ENCODE measurements around the gene SVBP. TPM values are rescaled to one million over a fixed set of nuclear protein-coding genes. Genes with fewer than 3 reads are reported as not detected.
"Not testable (repeated sequence)": the region's sequence is repeated elsewhere in the genome, so short reads cannot be mapped to it uniquely, and the experiment has no call there.

Gene SVBP
- total RNA-seq, 3 donors from 2014 or later (not counting 1 experiment from before 2014, with no cell fraction given): 13.8 to 16.1 (median 15.2) TPM

DNA sequence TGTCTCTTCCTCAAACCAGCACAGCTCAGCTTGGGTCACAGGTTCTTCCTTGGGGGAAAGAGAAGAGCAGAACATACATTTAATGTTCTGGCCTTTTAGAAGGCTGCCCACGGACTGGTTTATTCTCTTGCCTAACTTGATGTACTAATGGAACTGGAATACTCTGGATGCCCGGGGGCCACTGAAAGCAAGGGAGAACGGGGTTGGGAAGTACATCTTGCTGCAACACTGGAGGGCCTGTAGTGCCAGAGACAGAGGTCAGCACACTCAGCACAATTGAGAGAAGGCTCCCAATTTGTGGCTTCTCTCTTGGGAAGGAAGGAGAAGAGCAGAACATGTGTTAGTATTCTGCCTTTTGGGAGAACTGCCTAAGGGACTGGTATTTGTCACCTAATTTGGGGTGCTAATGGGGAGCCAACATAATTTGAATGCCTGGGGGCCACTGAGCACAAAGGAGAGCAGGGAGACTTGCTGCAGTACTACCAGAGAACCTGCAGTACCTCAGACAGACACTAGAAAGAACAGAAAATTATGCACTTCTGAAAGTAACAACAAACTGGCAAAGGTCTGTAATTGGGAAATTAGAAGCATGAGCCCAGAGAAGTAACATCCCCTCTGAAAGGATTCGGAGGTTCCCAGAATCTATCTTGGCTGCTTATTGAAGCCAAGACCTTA lies 43.3 kb upstream of the SVBP start:
- intact Hi-C loops (cut with micrococcal nuclease): no loop called here
- Mint-ChIP-seq H3K4me1 (no peaks in the 10 kb centered on the region), H3K4me3 (no peak overlapping the region), H3K36me3 (peaks cover 12% of the 10 kb centered on the region), H3K9me3 (peaks cover 3 to 8% of the 10 kb centered on the region in 2 donors), H3K27ac (no peak overlapping the region), H3K27me3 (ENCODE audit: low read depth in 2 of 2) (peaks cover 21 to 30% of the 10 kb centered on the region in 2 donors)
- TF ChIP-seq, protein P1, sequence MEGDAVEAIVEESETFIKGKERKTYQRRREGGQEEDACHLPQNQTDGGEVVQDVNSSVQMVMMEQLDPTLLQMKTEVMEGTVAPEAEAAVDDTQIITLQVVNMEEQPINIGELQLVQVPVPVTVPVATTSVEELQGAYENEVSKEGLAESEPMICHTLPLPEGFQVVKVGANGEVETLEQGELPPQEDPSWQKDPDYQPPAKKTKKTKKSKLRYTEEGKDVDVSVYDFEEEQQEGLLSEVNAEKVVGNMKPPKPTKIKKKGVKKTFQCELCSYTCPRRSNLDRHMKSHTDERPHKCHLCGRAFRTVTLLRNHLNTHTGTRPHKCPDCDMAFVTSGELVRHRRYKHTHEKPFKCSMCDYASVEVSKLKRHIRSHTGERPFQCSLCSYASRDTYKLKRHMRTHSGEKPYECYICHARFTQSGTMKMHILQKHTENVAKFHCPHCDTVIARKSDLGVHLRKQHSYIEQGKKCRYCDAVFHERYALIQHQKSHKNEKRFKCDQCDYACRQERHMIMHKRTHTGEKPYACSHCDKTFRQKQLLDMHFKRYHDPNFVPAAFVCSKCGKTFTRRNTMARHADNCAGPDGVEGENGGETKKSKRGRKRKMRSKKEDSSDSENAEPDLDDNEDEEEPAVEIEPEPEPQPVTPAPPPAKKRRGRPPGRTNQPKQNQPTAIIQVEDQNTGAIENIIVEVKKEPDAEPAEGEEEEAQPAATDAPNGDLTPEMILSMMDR (IDR thresholded peaks at IDR 0.05): no peak
- WGBS (ENCODE audit: insufficient coverage): 92% methylated on average over 4 of the region's 4 CpGs
- Histone ChIP-seq H3K4me3 (ENCODE audit: low read length) (no peak overlapping the region), H3K4me1 (ENCODE audit: control insufficient read depth, insufficient read depth, low read length) (no peaks in the 10 kb centered on the region), H3K27ac (ENCODE audit: low read length) (no peak overlapping the region), H3K27me3 (ENCODE audit: control insufficient read depth, insufficient read depth, low read length) (peaks cover 2% of the 10 kb centered on the region), H3K36me3 (ENCODE audit: control insufficient read depth, insufficient read depth, low read length) (no peaks in the 10 kb centered on the region), H3K9me3 (ENCODE audit: control insufficient read depth, insufficient read depth, low read length) (peaks cover 9% of the 10 kb centered on the region)
- DNase-seq: no peak
- ATAC-seq: no peak

DNA sequence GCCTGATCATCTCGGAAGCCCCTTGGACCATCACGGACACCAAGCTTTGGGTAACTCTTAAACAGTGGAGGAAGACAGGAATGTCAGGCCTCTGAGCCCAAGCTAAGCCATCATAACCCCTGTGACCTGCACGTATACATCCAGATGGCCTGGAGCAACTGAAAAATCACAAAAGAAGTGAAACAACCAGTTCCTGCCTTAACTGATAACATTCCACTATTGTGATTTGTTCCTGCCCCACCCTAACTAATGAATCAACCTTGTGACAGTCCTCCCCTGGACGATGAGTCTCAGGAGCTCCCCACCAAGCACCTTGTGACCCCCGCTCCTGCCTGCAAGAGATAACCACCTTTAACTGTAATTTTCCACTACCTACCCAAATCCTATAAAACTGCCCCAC lies 42.2 kb upstream of the SVBP start:
- H3K27ac Mint-ChIP-seq; H3K36me3 ChIP-seq (ENCODE audit: control insufficient read depth, insufficient read depth, low read length); H3K4me1 Mint-ChIP-seq; H3K9me3 Mint-ChIP-seq; H3K27me3 ChIP-seq (ENCODE audit: control insufficient read depth, insufficient read depth, low read length); ATAC-seq; DNase-seq; H3K4me3 ChIP-seq (ENCODE audit: low read length); H3K4me1 ChIP-seq (ENCODE audit: control insufficient read depth, insufficient read depth, low read length); H3K4me3 Mint-ChIP-seq; H3K9me3 ChIP-seq (ENCODE audit: control insufficient read depth, insufficient read depth, low read length); intact Hi-C loops (cut with micrococcal nuclease); H3K27ac ChIP-seq (ENCODE audit: low read length): not testable (repeated sequence)
- H3K36me3 Mint-ChIP-seq: peaks cover 12% of the 10 kb centered on the region
- 93% methylated on average over 5 of the region's 5 CpGs for WGBS (ENCODE audit: insufficient coverage)
- H3K27me3 Mint-ChIP-seq (ENCODE audit: low read depth in 2 of 2): peaks cover 21 to 24% of the 10 kb centered on the region in 2 donors

GRCh38 chr1:42856554-42856953 lies 39.4 kb upstream of the SVBP start:
- DNase-seq; H3K27ac ChIP-seq (ENCODE audit: low read length); H3K4me3 Mint-ChIP-seq; H3K4me1 Mint-ChIP-seq; H3K9me3 ChIP-seq (ENCODE audit: control insufficient read depth, insufficient read depth, low read length); H3K27ac Mint-ChIP-seq; H3K4me1 ChIP-seq (ENCODE audit: control insufficient read depth, insufficient read depth, low read length); H3K9me3 Mint-ChIP-seq; ATAC-seq; intact Hi-C loops (cut with micrococcal nuclease); H3K4me3 ChIP-seq (ENCODE audit: low read length); H3K36me3 ChIP-seq (ENCODE audit: control insufficient read depth, insufficient read depth, low read length); H3K27me3 ChIP-seq (ENCODE audit: control insufficient read depth, insufficient read depth, low read length): not testable (repeated sequence)
- peaks cover 16 to 21% of the 10 kb centered on the region in 2 donors for H3K27me3 Mint-ChIP-seq (ENCODE audit: low read depth in 2 of 2)
- H3K36me3 Mint-ChIP-seq: peaks cover 12% of the 10 kb centered on the region
- WGBS (ENCODE audit: insufficient coverage): 93% methylated on average over 3 of the region's 3 CpGs

GRCh38 chr1:42853116-42853884 lies 36.1 kb upstream of the SVBP start:
- DNase-seq (no peak), ATAC-seq (no peak)
- no peak overlapping the region for H3K4me3 ChIP-seq (ENCODE audit: low read length)
- no peaks in the 10 kb centered on the region for H3K9me3 Mint-ChIP-seq
- H3K27me3 ChIP-seq (ENCODE audit: control insufficient read depth, insufficient read depth, low read length): no peaks in the 10 kb centered on the region
- no peak overlapping the region for H3K27ac Mint-ChIP-seq
- no peaks in the 10 kb centered on the region for H3K9me3 ChIP-seq (ENCODE audit: control insufficient read depth, insufficient read depth, low read length)
- 96% methylated on average over 5 of the region's 6 CpGs for WGBS (ENCODE audit: insufficient coverage)
- H3K27ac ChIP-seq (ENCODE audit: low read length): no peak overlapping the region
- no peaks in the 10 kb centered on the region for H3K27me3 Mint-ChIP-seq (ENCODE audit: low read depth in 2 of 2)
- no peaks in the 10 kb centered on the region for H3K36me3 Mint-ChIP-seq
- TF ChIP-seq, protein P1 (IDR thresholded peaks at IDR 0.05): no peak
- H3K4me1 ChIP-seq (ENCODE audit: control insufficient read depth, insufficient read depth, low read length): no peaks in the 10 kb centered on the region
- H3K4me3 Mint-ChIP-seq: no peak overlapping the region
- H3K36me3 ChIP-seq (ENCODE audit: control insufficient read depth, insufficient read depth, low read length): peaks cover 16% of the 10 kb centered on the region
- intact Hi-C loops (cut with micrococcal nuclease): no loop called here
- peaks cover 4 to 8% of the 10 kb centered on the region in 2 donors for H3K4me1 Mint-ChIP-seq

All from natural killer cell (primary cell).